Measurements from ENCODE around the gene MVP.
A peak's percentile ranks its signal among the peaks of the same experiment; 100 is the strongest.
"Not testable (repeated sequence)": the region's sequence is repeated elsewhere in the genome, so short reads cannot be mapped to it uniquely, and the experiment has no call there.

MVP gene

DNA sequence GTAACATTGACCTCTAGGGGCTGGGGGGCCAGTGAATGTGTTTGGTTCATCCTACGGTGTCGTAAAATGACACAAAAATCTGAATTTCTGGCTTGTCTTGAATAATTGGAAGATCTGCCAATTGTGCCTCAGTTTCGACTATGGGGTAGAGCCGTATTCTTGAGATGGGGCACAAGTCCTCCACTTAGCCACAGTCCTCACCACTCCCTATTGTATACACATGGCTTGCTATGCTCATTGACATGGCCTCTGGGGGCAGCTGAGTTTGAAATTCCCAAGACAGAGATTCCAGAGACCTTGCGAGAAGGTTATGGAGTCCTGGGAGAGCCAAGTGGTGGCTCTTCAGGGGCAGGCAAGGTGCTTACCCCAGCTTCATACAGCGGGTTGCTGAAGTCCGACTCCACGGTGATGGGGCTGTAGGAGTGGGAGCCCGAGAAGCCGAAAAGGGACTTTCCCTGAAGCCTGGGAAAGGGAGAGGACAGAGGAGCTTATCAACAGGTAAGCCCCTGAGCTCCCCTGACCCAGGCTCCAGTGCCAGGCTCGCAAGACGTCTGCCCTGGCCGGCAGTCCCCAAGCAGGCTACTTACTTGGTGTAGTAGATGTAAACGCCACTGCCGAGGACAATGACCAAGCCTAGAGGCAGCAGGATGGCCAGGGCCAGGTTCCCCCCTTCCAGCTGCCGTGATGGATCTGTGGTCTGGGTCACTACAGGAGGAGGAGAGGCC, 51.7 kb downstream of the MVP start:
- DNase-seq (ENCODE audit: low read depth): no peak

GRCh38 chr16:29873319-29873718, 53.1 kb downstream of the MVP start:
- no peak for DNase-seq (ENCODE audit: low read depth)

DNA sequence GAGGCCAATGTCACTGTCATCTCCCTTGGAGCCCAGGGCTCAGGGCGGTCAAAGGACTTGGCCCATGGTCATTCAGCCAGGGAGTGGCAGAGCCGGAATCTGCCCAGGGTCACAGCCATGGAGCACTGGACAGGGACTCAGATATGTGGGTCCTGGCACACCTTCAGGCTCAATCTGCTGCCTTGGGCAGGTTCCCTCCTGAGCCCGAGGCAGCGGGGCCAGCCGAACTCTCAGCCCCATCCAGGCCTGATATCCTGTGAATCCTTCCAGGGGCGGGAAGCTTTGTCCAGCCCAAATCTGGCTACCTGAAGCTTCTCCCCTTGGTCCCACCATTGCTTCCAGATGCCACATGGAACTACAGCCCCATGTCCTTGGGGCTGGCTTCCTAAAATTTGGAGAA, 54.9 kb downstream of the MVP start:
- no peak for DNase-seq (ENCODE audit: low read depth)

DNA sequence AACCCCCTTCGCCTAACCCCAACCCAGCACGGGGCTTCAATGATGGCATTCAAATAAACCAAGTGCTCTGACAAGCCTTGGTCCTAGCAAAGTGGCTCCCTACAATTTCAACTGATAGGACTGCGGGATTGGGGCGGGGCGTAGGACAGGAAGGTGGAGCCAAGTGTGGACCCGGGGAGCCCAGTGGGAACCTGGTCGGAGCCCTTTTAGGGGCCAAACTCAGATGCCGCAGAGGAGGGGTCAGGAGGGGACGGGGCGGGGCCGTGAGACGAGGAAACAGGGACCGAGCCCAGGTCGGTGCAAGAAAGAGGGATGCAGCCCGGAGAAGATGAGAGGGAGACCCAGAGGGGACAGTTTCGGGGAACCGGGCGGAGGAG, 55.9 kb downstream of the MVP start:
- no peak for DNase-seq (ENCODE audit: low read depth)

GRCh38 chr16:29876594-29877249, 56.5 kb downstream of the MVP start:
- no peak for DNase-seq (ENCODE audit: low read depth)

DNA sequence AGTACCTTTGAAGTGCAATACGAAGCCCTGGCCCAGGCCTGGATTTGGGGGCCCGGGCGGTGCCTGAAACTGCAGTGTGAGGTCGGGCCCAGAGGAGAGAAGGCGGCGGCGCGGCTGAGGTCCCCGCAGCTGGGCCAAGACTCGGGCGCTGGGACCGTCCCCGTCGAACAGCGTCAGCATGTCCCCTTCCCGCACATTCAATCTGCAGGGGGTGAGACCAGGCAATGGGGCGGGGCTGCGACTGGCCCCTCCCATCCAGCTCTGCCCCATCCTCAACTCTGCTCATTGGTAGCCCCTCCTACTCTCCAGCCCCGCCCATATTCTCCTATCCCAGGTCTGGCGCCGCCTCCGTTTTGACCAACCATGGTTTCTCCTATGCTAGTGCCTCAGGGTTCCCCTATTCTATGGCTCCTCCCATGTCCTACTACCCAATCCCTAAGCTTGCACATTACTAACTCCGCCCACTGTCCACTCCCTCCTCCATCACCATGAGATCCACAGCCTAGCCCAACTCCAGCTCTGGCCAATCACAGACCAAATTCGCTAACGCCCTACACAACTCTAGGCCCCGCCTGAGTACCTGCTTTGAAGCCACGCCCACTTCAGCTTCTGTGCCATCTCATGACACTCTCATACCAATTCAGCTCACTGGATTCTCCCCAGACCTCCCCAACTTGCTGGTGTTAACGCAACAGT, 57.2 kb downstream of the MVP start:
- peak; percentile 76 for DNase-seq (ENCODE audit: low read depth)

DNA sequence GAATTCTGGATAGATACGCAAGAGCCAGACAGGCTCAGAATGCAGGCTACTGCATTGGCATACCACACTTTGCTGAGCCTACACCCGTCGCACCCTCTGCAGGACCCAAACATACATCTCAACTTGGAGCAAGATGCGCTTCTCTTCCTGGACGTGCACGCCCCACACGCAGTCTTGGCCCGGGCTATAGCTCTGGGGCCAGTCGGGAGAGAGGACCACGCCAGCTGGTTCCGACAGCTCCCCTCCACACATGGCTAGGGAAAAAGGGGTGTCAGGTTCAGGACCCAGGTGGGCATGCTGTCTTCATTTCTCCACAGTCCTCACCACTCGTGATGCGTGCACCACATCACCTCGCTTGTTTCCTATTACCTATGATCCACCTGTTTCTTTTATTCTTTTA, 57.9 kb downstream of the MVP start:
- DNase-seq (ENCODE audit: low read depth): no peak

DNA sequence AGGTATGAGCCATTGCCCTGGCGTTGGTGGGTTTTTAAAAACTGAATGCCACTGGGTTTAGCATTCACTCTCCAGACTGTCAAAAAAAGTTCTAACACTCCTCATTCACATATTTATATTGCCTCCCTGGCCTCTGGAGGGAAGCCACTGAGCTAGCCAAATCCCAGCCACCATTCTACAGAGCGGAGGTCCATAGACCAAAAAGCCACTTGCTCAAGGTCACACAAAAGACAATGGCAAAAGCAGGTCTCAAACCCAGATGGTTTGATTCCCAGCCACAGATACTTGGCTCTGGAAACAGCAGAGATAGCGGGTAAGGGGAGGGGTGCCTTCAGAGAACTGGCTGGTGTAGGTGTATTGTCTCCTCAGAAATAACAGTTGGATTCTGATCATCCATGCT, 60.8 kb downstream of the MVP start:
- no peak for DNase-seq (ENCODE audit: low read depth)

GRCh38 chr16:29883987-29884386, 63.7 kb downstream of the MVP start:
- DNase-seq (ENCODE audit: low read depth): no peak

DNA sequence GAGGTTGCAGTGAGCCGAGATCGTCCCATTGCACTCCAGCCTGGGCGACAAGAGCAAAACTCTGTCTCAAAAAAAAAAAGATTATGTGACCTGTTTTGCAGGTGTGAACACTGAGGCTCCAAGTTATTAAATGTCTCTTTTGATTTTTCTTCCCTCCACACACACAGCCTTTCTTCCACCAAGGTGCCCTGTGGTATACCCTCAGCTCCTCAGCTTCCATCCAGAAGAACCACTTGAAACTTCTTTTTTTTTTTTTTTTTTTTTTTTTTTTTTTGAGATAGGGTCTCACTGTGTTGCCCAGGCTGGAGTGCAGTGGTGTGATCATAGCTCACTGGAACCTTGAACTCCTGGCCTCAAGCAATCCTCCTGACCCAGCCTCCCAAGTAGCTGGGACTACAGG, 69.1 kb downstream of the MVP start:
- not testable (repeated sequence) for DNase-seq (ENCODE audit: low read depth)

DNA sequence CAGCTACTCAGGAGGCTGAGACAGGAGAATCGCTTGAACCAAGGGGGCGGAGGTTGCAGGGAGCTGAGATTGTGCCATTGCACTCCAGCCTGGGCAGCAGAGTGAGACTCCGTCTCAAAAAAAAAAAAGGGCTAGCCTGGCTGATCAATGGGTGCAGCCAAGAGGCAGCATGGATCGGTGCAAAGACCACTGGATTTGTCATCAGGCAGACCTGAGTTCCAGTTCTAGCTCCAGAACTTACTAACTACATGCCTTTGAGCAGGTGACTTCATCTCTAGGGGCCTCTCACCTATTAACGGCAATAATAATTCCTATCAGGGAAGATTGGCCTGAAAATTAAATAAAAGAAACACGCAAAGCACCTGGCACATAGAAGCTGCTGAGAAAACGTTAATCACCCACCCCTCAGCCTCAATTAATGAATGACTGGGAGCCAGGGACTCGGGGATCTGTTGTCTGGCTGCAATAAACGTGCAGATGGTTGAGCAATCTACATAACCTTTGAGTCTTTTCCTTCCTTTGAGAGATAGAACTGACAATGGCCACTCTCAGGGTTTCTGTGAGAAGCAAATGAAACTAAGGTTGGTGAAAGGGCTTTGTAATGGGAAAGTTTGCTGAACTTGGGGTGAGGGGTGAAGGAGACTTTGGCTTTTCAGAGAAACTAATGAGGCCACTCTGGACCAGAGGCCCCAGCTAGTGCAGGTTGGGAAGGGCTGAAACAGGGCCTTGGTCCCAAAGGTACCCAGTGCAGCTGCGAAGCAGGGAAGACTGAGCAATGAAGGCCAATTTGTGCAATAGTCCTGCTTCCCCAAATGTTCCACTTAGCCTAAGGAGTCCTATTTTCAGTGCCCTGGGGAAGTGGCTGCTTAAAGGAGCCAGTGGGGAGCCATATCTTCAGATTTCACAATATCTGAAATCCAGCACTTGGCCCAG, 71.5 kb downstream of the MVP start:
- no peak for DNase-seq (ENCODE audit: low read depth)

- no peak for DNase-seq (ENCODE audit: low read depth)
These were observed 72.2 kb downstream of the MVP start for GRCh38 chr16:29892458-29892813.

DNA sequence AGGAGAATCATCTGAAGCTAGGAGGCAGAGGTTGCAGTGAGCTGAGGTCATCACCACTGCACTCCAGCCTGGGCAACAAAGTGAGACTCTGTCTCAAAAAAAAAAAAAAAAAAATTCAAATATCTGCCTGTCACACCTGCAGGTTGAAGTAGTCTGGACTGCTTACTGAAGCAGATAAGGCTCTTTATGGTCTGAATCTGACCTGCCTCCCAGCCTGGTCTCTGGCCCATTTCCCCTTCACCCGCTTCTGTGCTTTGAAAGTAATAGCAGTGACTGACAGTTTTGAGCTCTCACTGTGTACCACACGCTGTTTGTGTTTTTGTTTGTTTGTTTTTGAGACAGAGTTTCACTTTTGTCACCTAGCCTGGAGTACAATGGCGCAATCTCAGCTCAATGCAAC, 73.3 kb downstream of the MVP start:
- DNase-seq (ENCODE audit: low read depth): no peak

DNA sequence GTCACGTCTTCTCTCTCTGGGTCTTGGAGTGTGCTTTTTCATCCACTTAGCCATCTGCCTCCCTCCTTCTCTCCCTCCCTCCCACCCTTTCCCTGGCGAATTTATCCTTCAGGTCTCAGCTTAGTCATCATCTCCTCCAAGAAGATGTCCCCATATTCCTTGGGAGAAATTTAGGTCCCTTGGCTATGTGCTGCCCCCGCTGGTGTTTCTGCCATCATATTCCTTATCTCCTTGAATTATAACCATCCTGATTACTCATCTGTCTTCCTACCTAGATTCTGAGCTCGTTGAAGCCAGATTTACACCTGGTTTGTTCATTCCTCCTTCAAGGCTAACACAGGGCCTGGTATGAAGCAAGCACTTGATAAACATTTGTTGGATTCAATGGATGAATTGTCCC, 74.1 kb downstream of the MVP start:
- DNase-seq (ENCODE audit: low read depth): no peak

DNA sequence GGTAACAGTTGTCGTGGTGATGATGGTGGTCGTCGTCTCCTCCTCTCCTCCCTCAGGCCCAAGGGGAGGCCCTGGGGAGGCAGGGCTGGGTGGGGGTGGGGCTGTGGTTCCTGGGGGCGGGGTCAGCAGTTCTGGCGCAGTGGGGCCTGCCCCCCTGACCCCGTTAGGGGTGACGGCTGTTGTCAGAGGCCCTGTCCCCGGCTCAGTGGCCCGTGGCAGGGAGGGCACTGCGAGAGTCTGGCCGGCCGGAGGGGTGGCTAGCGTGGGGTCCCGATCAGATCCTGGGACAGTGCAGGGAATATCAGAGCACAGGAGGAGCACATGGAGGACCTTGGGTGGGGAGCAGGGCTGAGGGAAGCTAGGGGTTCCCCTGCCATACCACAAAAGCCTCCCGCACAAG, 76.6 kb downstream of the MVP start:
- DNase-seq (ENCODE audit: low read depth): no peak

GRCh38 chr16:29897333-29897732, 77.1 kb downstream of the MVP start:
- DNase-seq (ENCODE audit: low read depth): no peak
